Cerebellar cortex (tissue), 1 donor: ENCODE results near the gene TMEM53.
"Not testable (repeated sequence)": the region's sequence is repeated elsewhere in the genome, so short reads cannot be mapped to it uniquely, and the experiment has no call there.

Experiments used
- DNase-seq: peaks from one replicate; pipeline ENCODE4 v3.0.0-alpha.2; 2015; ENCODE audit warnings: low spot score

TMEM53 gene

GRCh38 chr1:44672961-44673674, 1.2 kb downstream of the TMEM53 start:
- DNase-seq: no peak

DNA sequence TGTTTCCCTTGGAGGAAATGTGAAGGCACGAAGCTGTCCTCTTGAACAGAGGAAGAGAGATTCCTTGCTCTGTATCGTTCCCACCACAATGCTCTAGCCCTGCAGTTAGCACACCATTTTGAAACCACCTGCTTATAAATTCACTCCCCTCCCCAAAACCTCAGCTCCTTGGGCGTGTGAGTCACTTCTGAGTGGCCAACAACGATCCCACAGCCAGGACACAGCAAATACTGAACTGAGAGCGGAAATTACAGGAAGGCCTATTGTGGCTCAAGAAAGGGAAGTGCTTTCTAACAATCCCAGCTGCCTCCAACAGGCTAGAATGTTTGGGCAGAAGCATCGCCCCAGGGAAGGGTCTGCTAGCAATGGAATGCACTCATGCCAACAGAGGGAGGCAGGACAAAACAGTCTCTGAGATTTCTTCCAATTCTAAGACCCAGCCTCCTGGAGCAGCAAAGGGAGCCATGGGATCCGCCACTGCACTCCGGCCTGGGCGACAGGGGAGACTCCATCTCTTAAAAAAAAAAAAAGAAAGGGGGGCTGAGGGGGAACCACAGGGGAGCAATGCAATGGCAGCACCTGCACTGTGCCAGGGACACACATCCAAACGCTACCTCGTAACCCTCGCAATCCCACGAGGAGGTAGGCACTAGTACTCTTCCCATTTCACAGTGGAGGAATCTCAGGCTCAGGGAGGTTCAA, 1.9 kb downstream of the TMEM53 start:
- DNase-seq: no peak

- DNase-seq: peak; percentile 50
Observed at GRCh38 chr1:44670751-44671640, 3.3 kb downstream of the TMEM53 start.

GRCh38 chr1:44666719-44667118, 7.6 kb downstream of the TMEM53 start:
- not testable (repeated sequence) for DNase-seq

GRCh38 chr1:44664730-44665370, 9.4 kb downstream of the TMEM53 start:
- no peak for DNase-seq

DNA sequence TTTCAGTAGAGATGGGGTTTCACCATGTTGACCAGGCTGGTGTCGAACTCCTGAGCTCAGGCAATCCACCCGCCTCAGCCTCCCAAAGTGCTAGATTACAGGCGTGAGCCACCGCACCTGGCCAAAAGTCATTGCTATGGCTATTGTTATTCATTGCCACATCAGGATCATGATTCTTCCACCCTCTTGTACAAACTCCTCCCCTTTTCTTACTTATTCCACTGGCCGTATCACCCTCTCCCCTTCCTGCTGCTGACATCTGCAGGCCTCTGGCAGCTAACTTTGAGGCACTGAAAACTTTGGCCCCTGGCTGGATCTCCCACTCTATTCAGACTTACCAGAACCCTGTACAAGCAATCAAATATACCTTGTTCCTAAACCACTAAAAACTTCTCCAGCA, 10.9 kb downstream of the TMEM53 start:
- DNase-seq: no peak

GRCh38 chr1:44662683-44663030, 11.6 kb downstream of the TMEM53 start:
- no peak for DNase-seq

- no peak for DNase-seq
Observed at GRCh38 chr1:44661781-44662682, 12.2 kb downstream of the TMEM53 start.

DNA sequence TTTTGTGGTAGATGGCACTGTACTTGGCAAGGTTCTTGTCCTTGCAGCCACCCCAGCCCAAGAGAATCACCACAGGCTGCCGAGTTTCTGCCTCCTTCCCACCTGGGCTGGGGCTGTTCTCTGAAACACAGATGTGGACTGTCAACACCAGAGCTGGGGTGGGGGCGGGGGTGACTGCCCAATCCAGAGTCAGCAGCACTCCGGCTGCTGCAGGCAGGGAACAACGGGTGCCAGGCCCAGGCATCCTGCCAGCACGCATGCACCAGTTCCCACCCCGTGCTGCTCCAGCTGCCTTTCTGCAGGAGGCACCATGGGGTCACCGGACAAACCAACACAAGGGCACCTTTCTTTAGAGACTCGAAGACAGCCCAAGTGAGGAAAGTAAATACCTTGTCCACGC, 14.1 kb downstream of the TMEM53 start:
- DNase-seq: no peak

DNA sequence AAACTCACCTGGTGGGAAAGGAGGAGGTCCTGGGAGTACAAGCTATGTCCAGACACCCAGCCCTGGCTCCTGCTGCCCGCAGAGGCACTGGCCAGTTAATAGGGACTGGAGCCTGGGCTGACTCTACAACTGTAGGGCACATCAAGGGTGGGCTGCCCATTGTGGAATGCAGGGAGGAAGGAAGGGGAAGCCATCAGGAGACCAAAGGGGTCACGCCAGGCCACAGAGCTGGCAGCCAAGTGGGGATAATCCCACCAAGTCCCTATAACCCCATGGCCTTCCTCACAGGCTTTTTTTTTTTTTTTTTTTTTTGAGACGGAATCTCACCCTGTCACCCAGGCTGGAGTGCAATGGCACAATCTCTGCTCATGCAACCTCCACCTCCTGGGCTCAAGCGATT, 14.7 kb downstream of the TMEM53 start:
- DNase-seq: no peak

DNA sequence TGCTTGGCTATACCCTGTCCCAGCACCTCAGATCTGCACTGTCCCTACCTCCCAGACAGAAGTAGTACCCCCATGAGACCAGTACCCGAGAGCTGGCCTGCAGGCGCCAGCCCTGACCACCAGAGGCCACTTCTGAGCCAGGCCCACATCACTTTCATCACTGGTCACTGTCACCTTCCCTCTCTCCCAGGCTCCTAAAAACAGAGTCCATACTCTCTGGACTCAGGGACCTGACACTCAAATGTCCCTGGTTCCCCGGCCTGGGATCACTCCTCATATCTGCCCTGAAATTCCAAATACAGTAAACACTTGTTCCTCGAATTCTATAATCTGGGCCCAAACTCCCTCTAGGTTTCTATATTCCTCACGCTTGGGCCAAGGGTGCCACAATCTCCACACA, 18.7 kb downstream of the TMEM53 start:
- DNase-seq: no peak

DNA sequence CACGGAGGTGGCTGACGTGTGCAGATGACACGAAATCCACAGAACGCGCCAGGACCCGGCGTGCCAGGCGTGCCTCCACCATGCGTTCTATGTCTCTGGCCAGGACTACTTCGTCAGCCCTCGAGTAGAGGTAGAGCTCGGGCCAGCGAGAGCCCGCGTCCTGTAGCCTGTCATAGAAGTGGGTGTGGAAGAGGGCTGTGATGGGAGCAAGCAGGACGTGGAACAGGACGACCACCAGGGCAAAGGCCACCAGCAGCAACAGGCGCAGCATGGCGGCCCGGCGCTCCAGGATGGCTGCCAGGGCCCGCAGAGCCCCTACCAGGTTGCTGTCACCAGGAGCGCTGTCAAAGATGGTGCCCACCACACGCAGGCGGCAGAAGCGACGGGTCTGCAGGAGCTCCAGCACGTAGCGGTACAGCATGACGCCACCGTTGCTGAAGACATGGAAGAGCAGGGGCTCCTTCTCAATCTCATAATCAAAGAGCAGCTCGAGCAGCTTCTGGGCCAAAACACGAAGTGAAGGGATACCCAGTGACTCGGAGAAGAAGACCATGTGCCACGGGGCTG, 19.6 kb downstream of the TMEM53 start:
- no peak for DNase-seq

DNA sequence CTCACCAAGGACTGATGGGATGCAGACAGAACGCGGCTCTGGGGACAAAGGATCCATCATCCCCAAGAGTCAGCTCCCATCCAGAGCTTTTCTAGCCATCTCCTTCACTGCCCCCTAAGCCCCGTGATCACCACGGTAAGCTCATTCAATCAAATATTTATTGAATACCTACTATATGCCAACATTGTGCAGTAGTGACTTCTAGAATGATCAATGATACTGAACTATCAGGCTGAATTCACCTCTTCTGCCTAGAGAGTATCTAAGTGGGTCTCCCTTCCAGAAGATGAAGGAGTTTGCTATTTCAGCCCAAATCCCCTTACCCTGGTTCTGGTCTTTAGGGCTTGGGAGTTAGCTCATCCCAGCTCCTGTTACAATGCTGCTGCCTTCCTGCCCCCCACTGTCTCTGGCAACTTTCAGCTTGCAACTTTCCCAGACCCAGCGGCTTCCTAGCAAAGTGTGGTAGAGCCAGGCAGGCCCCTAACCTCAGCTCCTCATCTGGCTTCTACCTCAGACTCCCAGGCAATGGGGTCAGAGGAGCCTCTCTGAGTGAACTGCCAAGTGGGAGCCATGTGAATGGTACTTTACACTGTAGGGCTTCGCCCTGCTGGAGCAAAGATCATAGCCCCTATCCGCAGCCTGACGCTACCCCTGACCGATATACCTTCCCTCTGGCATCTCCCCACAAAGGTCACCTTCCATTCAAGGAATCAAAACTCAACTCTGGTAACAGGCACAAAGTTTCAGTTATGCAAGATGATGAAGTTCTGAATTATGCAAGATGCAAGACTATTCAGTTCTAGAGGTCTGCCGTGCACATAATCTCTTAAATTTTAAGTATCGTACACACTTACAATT, 20.9 kb downstream of the TMEM53 start:
- no peak for DNase-seq

- peak; percentile 80 for DNase-seq
Observed at GRCh38 chr1:44652445-44653106, 21.7 kb downstream of the TMEM53 start.

- DNase-seq: no peak
Observed at GRCh38 chr1:44651069-44651468, 23.2 kb downstream of the TMEM53 start.

- no peak for DNase-seq
Observed at GRCh38 chr1:44650159-44650831, 24.0 kb downstream of the TMEM53 start.

DNA sequence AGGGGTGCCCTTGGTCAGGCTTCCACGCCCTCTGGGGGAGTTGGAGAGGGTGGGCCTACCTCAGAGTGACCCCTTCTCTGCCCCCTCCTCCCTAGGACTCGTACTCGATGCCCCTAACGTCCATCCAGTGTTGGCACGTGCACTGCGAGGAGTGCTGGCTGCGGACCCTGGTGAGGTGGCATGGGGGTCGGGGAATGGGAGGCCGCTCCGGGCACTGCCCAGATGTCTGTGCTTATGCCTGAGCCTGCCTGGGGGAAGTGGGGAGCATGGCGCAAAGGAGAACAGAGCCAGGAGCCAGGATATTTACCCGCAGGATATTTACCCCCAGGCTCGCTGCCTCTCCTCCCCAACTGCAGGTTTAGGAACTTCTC, 24.5 kb downstream of the TMEM53 start:
- DNase-seq: no peak

GRCh38 chr1:44648529-44649250, 25.6 kb downstream of the TMEM53 start:
- DNase-seq: no peak
